Left ventricle myocardium inferior (tissue), 1 donor: Measurements from ENCODE around the gene PPIF. TPM values are rescaled to one million over a fixed set of nuclear protein-coding genes. Genes with fewer than 3 reads are reported as not detected.

Experiments
- DNase-seq: peaks from one replicate; pipeline ENCODE4 v3.0.0-alpha.2; 2020
- H3K27ac ChIP-seq: fragments of 200-600 bp; replicated peaks from 2 replicates; pipeline ENCODE4 v1.8.0; 2021
- H3K27me3 ChIP-seq: fragments of 200-600 bp; 2 replicates; pipeline ENCODE4 v1.8.0; 2021; ENCODE audit warnings: low read depth
- H3K36me3 ChIP-seq: fragments of 200-600 bp; 2 replicates; pipeline ENCODE4 v1.8.0; 2021
- H3K4me1 ChIP-seq: fragments of 200-600 bp; 2 replicates; pipeline ENCODE4 v1.8.0; 2021
- H3K4me3 ChIP-seq: fragments of 200-600 bp; 2 replicates; pipeline ENCODE4 v1.8.0; 2021; ENCODE audit warnings: mild to moderate bottlenecking, moderate library complexity
- H3K9me3 ChIP-seq: fragments of 200-600 bp; replicated peaks from 2 replicates; pipeline ENCODE4 v1.8.0; 2021
- intact Hi-C: fragments of 100-400 bp; cut with micrococcal nuclease; formaldehyde crosslinking; loops from one replicate; pipeline ENCODE4 v1.11.0; 2022
- total RNA-seq: library from RNA; stranded (reverse); fragmentation: NEBNext Ultra II Directional; extraction: Animal tissue kit (Norgen Biotek cat#: 25700); gene quantifications from one replicate; pipeline ENCODE4 v1.2.1, GENCODE V29; 2021
- TF ChIP-seq, protein P1 (sequence below): fragments of 200-600 bp; IDR thresholded peaks from 2 replicates; pipeline ENCODE4 v1.8.0; 2021; ENCODE audit warnings: antibody characterized with exemption, mild to moderate bottlenecking, borderline replicate concordance
- donor health status: DM: no; HTN: yes; CAD: no; lungs with severe emphysema.

Gene PPIF
- total RNA-seq, 1 donor from 2014 or later, result 150 TPM

DNA sequence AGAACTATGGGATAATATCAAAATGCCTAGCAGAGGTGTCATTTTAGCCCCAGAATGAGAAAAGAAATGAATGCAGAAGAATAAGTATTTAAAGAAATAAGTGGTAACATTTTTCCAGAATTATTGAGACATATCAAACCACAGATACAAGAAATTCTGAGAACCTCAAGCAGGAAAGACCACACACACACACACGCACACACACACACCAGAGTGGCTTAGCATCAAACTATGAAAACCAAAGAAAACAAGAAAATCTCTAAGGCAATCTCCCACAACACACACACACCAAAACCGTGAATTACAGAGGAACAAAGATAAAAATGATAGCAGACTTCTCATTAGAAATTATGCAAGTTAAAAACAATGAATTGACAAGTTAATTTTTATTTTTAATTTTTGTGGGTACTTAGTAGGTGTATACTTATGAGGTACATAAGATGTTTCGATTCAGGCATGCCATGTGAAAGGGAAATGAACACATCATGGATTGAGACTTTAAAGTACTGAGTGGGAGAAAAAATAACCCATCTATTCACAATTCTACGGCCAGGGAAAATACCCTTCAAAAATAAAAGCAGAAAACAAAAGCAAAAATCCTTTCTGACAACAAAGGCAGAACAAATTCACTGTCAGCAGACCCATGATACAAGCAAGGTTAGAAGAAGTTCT is 14.6 kb downstream of the PPIF start:
- TF ChIP-seq, protein P1, sequence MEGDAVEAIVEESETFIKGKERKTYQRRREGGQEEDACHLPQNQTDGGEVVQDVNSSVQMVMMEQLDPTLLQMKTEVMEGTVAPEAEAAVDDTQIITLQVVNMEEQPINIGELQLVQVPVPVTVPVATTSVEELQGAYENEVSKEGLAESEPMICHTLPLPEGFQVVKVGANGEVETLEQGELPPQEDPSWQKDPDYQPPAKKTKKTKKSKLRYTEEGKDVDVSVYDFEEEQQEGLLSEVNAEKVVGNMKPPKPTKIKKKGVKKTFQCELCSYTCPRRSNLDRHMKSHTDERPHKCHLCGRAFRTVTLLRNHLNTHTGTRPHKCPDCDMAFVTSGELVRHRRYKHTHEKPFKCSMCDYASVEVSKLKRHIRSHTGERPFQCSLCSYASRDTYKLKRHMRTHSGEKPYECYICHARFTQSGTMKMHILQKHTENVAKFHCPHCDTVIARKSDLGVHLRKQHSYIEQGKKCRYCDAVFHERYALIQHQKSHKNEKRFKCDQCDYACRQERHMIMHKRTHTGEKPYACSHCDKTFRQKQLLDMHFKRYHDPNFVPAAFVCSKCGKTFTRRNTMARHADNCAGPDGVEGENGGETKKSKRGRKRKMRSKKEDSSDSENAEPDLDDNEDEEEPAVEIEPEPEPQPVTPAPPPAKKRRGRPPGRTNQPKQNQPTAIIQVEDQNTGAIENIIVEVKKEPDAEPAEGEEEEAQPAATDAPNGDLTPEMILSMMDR, result no peak
- Histone ChIP-seq H3K4me3 (no peak overlapping the region), H3K27ac (no peak overlapping the region), H3K9me3 (no peaks in the 10 kb centered on the region), H3K4me1 (no peaks in the 10 kb centered on the region), H3K36me3 (peaks cover 4% of the 10 kb centered on the region), H3K27me3 (no peaks in the 10 kb centered on the region)
- DNase-seq, result no peak
- intact Hi-C loops, result no loop called here

DNA sequence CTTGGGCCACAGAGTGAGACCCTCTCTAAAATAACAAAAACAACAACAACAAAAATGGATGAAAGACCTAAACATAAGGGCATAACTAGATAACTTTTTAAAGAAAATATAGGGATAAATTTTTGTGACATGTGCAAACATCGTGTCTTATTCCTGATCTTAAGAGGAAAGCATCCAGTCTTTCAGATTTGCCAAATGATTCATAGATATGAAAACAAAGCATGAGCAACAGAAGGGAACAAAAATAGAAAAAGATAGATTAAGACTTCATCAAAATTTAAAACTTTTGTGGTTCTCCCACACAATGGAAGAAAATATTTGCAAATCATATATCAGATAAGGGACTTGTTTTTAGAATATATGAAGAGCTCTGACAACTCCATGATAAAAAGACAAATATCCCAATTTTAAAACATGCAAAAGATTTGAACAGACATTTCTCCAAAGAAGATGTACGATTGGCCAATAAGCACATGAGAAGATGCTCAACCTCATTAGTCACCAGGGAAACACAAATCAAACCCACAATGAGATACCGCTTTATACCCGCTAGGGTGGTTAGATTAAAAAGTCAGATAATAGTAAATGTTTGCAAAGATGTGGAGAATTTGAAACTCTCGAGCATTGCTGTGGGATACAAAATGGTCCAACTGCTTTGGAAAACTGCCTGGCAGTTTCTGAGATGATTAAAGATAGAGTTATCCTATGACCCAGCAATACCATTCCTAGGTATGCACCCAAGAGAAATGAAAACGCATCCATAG is 20.3 kb downstream of the PPIF start:
- Histone ChIP-seq H3K4me3 (no peak overlapping the region), H3K27ac (no peak overlapping the region), H3K27me3 (no peaks in the 10 kb centered on the region), H3K9me3 (peaks cover 18% of the 10 kb centered on the region), H3K36me3 (no peaks in the 10 kb centered on the region), H3K4me1 (no peaks in the 10 kb centered on the region)
- intact Hi-C loops, result no loop called here
- TF ChIP-seq, protein P1, result no peak
- no peak for DNase-seq

DNA sequence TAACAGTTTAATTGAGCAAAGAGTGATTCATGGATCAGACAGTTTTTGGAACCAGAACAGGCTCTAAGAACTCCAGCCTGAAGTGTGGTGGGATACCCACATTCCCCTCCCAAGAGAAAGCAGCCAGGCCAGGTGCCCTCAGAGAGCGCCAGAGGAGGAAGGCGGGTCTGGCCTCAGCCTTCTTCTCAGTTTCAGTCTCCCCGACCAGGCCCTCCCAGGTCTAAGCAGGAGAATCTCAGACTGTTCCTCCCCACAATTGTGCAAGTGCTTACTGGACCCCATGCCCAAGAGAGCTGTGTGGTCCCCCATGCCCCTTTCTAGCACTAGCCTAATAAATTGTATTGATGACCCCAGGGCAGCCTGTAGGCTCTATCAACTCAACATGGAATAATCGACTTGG is 25.6 kb downstream of the PPIF start:
- H3K36me3 ChIP-seq, result no peaks in the 10 kb centered on the region
- peaks cover 12% of the 10 kb centered on the region for H3K4me1 ChIP-seq
- DNase-seq, result no peak
- H3K27ac ChIP-seq, result no peak overlapping the region
- H3K4me3 ChIP-seq, result no peak overlapping the region
- H3K27me3 ChIP-seq, result no peaks in the 10 kb centered on the region
- intact Hi-C loops, result loop anchor here (5.0 kb wide), 1 partner anchor 94 kb away; no protein-coding TSS in a partner anchor
- H3K9me3 ChIP-seq, result peaks cover 18% of the 10 kb centered on the region
- TF ChIP-seq, protein P1, result no peak

DNA sequence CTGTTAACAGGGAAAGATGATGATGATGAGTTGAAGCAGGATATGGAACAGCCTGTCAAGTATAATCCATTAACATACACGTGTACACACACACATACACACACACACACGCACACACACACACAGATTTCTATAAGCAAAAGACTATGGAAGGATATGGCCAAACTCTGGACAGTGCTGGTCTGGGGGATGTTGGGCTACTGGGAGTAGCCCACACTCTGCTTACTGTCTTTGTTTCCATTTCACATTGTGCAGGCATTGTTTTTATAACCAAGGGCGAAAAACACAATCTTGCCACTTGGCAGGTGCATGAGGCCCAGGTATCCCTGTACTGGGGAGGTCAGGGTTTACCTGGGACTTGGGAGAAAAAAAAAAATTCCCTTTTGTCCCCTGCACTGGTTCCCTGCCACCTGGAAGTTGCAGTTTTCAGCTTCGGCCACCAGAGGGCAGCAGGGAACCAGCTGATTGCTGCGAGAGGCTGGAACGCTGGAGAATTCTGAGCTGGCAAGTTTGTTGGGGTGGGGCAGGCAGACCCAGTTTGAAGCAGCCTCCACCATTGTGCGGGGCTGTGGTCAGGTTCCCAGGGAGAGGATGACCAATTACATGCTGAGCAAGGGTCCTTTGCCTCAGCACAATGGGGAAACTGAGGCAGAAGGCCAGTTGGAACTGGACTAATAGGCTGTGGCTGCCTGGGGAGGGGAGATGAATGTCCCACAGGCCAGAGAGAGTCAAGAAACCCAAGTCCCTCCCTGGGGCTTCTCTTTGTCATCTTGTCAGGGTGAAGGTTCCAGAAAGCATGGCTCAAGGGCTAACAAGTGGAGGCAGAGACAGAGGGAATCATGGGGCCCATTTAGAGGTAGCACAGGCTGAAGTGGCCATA is 27.3 kb downstream of the PPIF start:
- Histone ChIP-seq H3K4me3 (no peak overlapping the region), H3K36me3 (no peaks in the 10 kb centered on the region), H3K27ac (no peak overlapping the region), H3K27me3 (no peaks in the 10 kb centered on the region), H3K4me1 (peaks cover 19% of the 10 kb centered on the region), H3K9me3 (peaks cover 18% of the 10 kb centered on the region)
- peak; percentile 80 for DNase-seq
- intact Hi-C loops, result loop anchor here (5.0 kb wide), 2 partner anchors 93 to 113 kb away; no protein-coding TSS in a partner anchor
- TF ChIP-seq, protein P1, result peak; percentile 98

DNA sequence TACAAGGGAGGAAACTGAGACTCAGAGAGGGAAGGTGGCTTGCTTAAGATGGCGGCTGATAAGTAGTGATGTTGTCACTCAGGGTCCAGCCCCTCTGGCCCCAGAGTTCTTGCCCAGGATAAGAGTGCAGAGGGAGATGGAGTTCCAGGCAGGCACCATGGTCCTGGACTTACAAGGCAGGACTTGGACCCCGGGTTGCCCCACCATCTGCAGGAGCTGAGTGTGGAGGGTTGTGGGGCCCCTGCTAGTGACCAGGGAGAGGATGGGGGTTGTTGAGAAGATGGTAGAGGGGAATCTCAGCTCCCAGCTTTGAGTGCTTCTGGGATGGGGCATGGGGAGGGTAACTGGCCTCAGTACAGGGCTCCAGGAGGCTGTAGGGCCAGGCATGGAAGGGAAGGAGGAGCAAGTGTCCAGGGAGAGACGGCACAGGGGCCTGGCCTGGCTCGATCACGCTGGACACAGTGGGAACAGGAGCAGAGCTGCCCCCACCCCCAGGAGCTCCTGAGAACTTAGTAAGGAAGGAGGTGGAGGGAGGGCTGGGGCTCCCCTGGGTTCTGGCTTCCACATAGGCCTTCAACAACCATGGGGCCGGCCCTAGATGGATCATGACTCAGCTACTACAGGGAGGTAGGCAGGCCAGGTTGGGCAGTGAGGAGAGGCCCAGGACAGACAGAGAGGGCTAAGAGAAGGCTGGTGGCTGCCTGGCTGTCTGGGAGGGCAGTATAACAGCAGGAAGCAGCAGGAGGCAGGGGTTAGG is 28.2 kb downstream of the PPIF start:
- Histone ChIP-seq H3K27me3 (no peaks in the 10 kb centered on the region), H3K9me3 (peaks cover 11% of the 10 kb centered on the region), H3K4me1 (peaks cover 29% of the 10 kb centered on the region), H3K27ac (no peak overlapping the region), H3K4me3 (no peak overlapping the region), H3K36me3 (no peaks in the 10 kb centered on the region)
- TF ChIP-seq, protein P1, result no peak
- DNase-seq, result no peak
- intact Hi-C loops, result loop anchor here (5.0 kb wide), 1 partner anchor 112 kb away; no protein-coding TSS in a partner anchor
